K562 (cell line): ENCODE data around the gene ACP1. TPM values are rescaled to one million over a fixed set of nuclear protein-coding genes. Genes with fewer than 3 reads are reported as not detected.
A peak's percentile ranks its signal among the peaks of the same experiment; 100 is the strongest.

ENCODE experiments used
- ATAC-seq: fragments of 200-7000 bp; cut with Tn5 transposase; 3 replicates; pipeline ENCODE4 v1.9.1; 2020; ENCODE audit warnings: moderate library complexity
- BruUV-seq: library from RNA; stranded (reverse); fragments of 400-500 nt; replicated peaks from 2 replicates; lab custom pipeline; 2021; lab: Mats Ljungman, UMichigan
- CTCF ChIA-PET: fragments of 300-600 bp; formaldehyde crosslinking; extraction: SDS; loops from one replicate; lab custom pipeline; 2021; ENCODE audit warnings: low intra/inter-chr PET ratio; lab: Yijun Ruan, JAX
- POLR2A ChIA-PET: fragments of 300-600, 350-650 bp; sonication (Branson Sonifier 250); formaldehyde crosslinking; extraction: SDS; loops from one replicate; lab custom pipeline; 2021; ENCODE audit warnings: antibody characterized with exemption, inconsistent platforms; lab: Yijun Ruan, JAX
- DNase-seq, 4 experiments: peaks; one replicate each; pipeline versions ENCODE4 v3.0.0 to v3.0.0-alpha.2; 2011 to 2018; ENCODE audit warnings: low spot score in 3 of 4, mixed read lengths in 3 of 4; ENCODE audit errors: extremely low read depth in 1 of 4
- FAIRE-seq: peaks from 2 replicates; lab custom pipeline; 2011; peaks lifted over from hg19 to GRCh38; lab: Jason Lieb, UNC
- H2AFZ ChIP-seq: 2 replicates; pipeline ENCODE4 v1.6.0; 2011; ENCODE audit warnings: low read depth, low read length, control low read depth, inconsistent platforms
- H3K27ac ChIP-seq: fragments of 200-600 bp; 3 replicates; pipeline ENCODE4 v1.8.0; 2011; ENCODE audit warnings: low read depth, mild to moderate bottlenecking, control low read depth, inconsistent platforms, low read length, moderate library complexity, mixed read lengths; ENCODE audit errors: extremely low read depth
- H3K27me3 ChIP-seq, 2 experiments: fragments of 300-600 bp in 1 of 2; 2 replicates in 1 of 2; 3 replicates in 1 of 2; pipeline versions ENCODE4 v1.6.0 to v1.8.0; 2011; ENCODE audit warnings: inconsistent platforms in 2 of 2, low read length in 2 of 2, mild to moderate bottlenecking in 1 of 2, mixed read lengths in 1 of 2, moderate library complexity in 1 of 2; ENCODE audit not compliant: control insufficient read depth in 2 of 2, insufficient read depth in 2 of 2
- H3K36me3 ChIP-seq: fragments of 300-600 bp; 3 replicates; pipeline ENCODE4 v1.8.0; 2011; ENCODE audit warnings: mild to moderate bottlenecking, low read length, inconsistent platforms; ENCODE audit not compliant: control insufficient read depth, insufficient read depth
- H3K4me1 ChIP-seq, 2 experiments: fragments of 200-600 bp in 1 of 2; replicated peaks in 1 of 2; 2 replicates in 1 of 2; 3 replicates in 1 of 2; pipeline versions ENCODE4 v1.5.1 to v1.8.0; 2011; ENCODE audit warnings: inconsistent platforms in 2 of 2, low read length in 2 of 2, mild to moderate bottlenecking in 1 of 2, mixed read lengths in 1 of 2, moderate library complexity in 1 of 2; ENCODE audit not compliant: control insufficient read depth in 2 of 2, insufficient read depth in 2 of 2
- H3K4me2 ChIP-seq: 2 replicates; pipeline ENCODE4 v1.6.1; 2011; ENCODE audit warnings: low read length, control low read depth, inconsistent platforms, mixed read lengths; ENCODE audit not compliant: insufficient read depth
- H3K4me3 ChIP-seq: fragments of 200-600 bp; sonication (generic), shearing (Covaris generic); 2 replicates; pipeline ENCODE4 v1.5.1; 2016; ENCODE audit warnings: control low read depth, inconsistent platforms
- H3K79me2 ChIP-seq: fragments of 200-600 bp; 3 replicates; pipeline ENCODE4 v1.8.0; 2011; ENCODE audit warnings: low read length, inconsistent platforms; ENCODE audit not compliant: control insufficient read depth, insufficient read depth
- H3K9ac ChIP-seq, 2 experiments: 2 replicates each; pipeline versions ENCODE4 v1.6.0 to v1.6.1; 2011; ENCODE audit warnings: low read depth in 2 of 2, low read length in 2 of 2, control low read depth in 1 of 2, inconsistent platforms in 1 of 2, mild to moderate bottlenecking in 1 of 2, mixed read lengths in 1 of 2; ENCODE audit not compliant: insufficient read depth in 1 of 2
- H3K9me1 ChIP-seq: one replicate; pipeline ENCODE4 v1.6.0; 2011; ENCODE audit warnings: inconsistent platforms, mild to moderate bottlenecking, low read length, moderate library complexity; ENCODE audit not compliant: control insufficient read depth, insufficient read depth
- H3K9me3 ChIP-seq: replicated peaks from 2 replicates; pipeline ENCODE4 v1.5.1; 2011; ENCODE audit warnings: low read depth, low read length, inconsistent platforms; ENCODE audit not compliant: control insufficient read depth, insufficient read depth
- H4K20me1 ChIP-seq: replicated peaks from 2 replicates; pipeline ENCODE4 v1.6.1; 2011; ENCODE audit warnings: low read length, inconsistent platforms, mixed read lengths; ENCODE audit not compliant: control insufficient read depth, insufficient read depth
- CBX3 ChIP-seq, 2 experiments: IDR thresholded peaks; 1 replicate in 1 of 2; 2 replicates in 1 of 2; pipeline ENCODE4 v1.6.1; 2012; ENCODE audit warnings: inconsistent platforms in 2 of 2, low read length in 2 of 2, borderline replicate concordance in 1 of 2, control low read depth in 1 of 2
- CEBPB ChIP-seq: fragments of 450-650 bp; IDR thresholded peaks from 2 replicates; pipeline ENCODE4 v1.6.1; 2016; ENCODE audit warnings: missing genetic modification characterization, missing compliant biosample characterization
- CREBBP ChIP-seq: IDR thresholded peaks from one replicate; pipeline ENCODE4 v1.6.1; 2012; ENCODE audit warnings: low read depth, mild to moderate bottlenecking, control low read depth, inconsistent platforms, low read length
- FOXJ3 ChIP-seq: sonication (generic); formaldehyde crosslinking; IDR thresholded peaks from 2 replicates; pipeline ENCODE4 v1.4.0; 2020; ENCODE audit warnings: mild to moderate bottlenecking, missing genetic modification reagents
- FOXO4 ChIP-seq: fragments of 450-650 bp; formaldehyde crosslinking; IDR thresholded peaks from 2 replicates; pipeline ENCODE4 v1.4.0; 2020; ENCODE audit warnings: mild to moderate bottlenecking, moderate library complexity
- FUS ChIP-seq: fragments of 200-400 bp; formaldehyde crosslinking; optimal IDR thresholded peaks from 2 replicates; pipeline ENCODE3; 2017; ENCODE audit warnings: low read depth, low read length
- NR4A1 ChIP-seq, 2 experiments: fragments of 250-450 bp in 1 of 2; fragments of 450-650 bp in 1 of 2; sonication (Bioruptor Pico) in 1 of 2; IDR thresholded peaks; 2 replicates each; pipeline versions ENCODE4 v1.4.0 to v1.6.1; 2016 to 2020; ENCODE audit warnings: mild to moderate bottlenecking in 2 of 2, missing compliant biosample characterization in 1 of 2, missing genetic modification characterization in 1 of 2, moderate library complexity in 1 of 2
- PCBP1 ChIP-seq: fragments of 200-400 bp; formaldehyde crosslinking; IDR thresholded peaks from 2 replicates; pipeline ENCODE4 v1.6.1; 2018; ENCODE audit warnings: mild to moderate bottlenecking, low read depth, low read length; ENCODE audit not compliant: poor library complexity, severe bottlenecking
- POU5F1 ChIP-seq: fragments of 150-350 bp; IDR thresholded peaks from 2 replicates; pipeline ENCODE4 v1.6.1; 2014; ENCODE audit warnings: borderline replicate concordance, low read length, low read depth, mild to moderate bottlenecking; ENCODE audit not compliant: partially characterized antibody
- SNIP1 ChIP-seq: fragments of 450-650 bp; IDR thresholded peaks from 2 replicates; pipeline ENCODE4 v1.7.1; 2017; ENCODE audit warnings: low read depth, mild to moderate bottlenecking
- SPI1 ChIP-seq: IDR thresholded peaks from 2 replicates; pipeline ENCODE4 v1.6.1; 2011; ENCODE audit warnings: low read depth, low read length, control low read depth, borderline replicate concordance
- TCFL5 ChIP-seq: fragments of 250-450 bp; sonication (Bioruptor Pico); conservative IDR thresholded peaks from 2 replicates; pipeline ENCODE4 v1.6.1; 2021; ENCODE audit warnings: mild to moderate bottlenecking, moderate library complexity, matching md5 sums
- TSC22D4 ChIP-seq: fragments of 450-650 bp; IDR thresholded peaks from 2 replicates; pipeline ENCODE4 v1.6.1; 2016; ENCODE audit warnings: missing genetic modification characterization, missing biosample characterization, control low read depth
- ZNF184 ChIP-seq: sonication (generic); formaldehyde crosslinking; IDR thresholded peaks from 2 replicates; pipeline ENCODE4 v1.5.0; 2020; ENCODE audit warnings: missing genetic modification reagents
- ZNF766 ChIP-seq: fragments of 200-800 bp; sonication (Bioruptor generic); conservative IDR thresholded peaks from 2 replicates; pipeline ENCODE4 v1.6.1; 2016; ENCODE audit warnings: missing genetic modification characterization, missing compliant biosample characterization
- WGBS: fragments of 100-300 bp; shearing (Covaris generic); methylation state at CpG from one replicate; pipeline ENCODE4 v1.1.6; 2016; ENCODE audit warnings: low coverage, mixed read lengths; ENCODE audit not compliant: insufficient coverage; ENCODE audit errors: missing lambda C conversion rate; 5-methylcytosine and 5-hydroxymethylcytosine counted together
- in situ Hi-C: fragments of 300-500 bp; cut with MboI; formaldehyde crosslinking; loops from 4 replicates; pipeline ENCODE4 v1.15.0; 2018; ENCODE audit warnings: inconsistent platforms, mixed read lengths
- intact Hi-C: fragments of 100-400 bp; cut with micrococcal nuclease; formaldehyde crosslinking; loops from 2 replicates; pipeline ENCODE4 v1.14.2; 2022
- polyA plus RNA-seq, 8 experiments: library from polyadenylated mRNA; depleted of rRNA in 4 of 8; stranded (reverse) in 5 of 8; unstranded in 3 of 8; fragments of >200 nt; fragmentation: Nextera tagmentation in 2 of 8; fragmentation: Illumina TruSeq in 1 of 8; extraction: Ambion mirVana in 2 of 8; extraction: Trizol in 1 of 8; gene quantifications; 2 replicates each; pipeline versions ENCODE4 v1.2.1 to v1.2.3, GENCODE V29; 2011 to 2014; ENCODE audit warnings: inconsistent platforms in 1 of 8, missing spikeins in 1 of 8
- total RNA-seq, 7 experiments: library from RNA; depleted of rRNA in 6 of 7; stranded (reverse); fragments of >200 nt in 6 of 7; fragmentation: Illumina TruSeq in 2 of 7; extraction: Trizol in 2 of 7; gene quantifications; 2 replicates each; pipeline versions ENCODE4 v1.2.1 to v1.2.3, GENCODE V29; 2011 to 2021; ENCODE audit warnings: low replicate concordance in 1 of 7

ACP1 gene
- total and polyA plus RNA-seq, 9 of the 15 experiments (the other 6 are each of a cell fraction or from before 2014, with no cell fraction given), result 139 to 493 (median 189) TPM

GRCh38 chr2:269356-270030, 4.7 kb downstream of the ACP1 start:
- ChIA-PET CTCF (no interaction called here), POLR2A (interaction anchor here (0.5 kb wide), 1 partner anchor 12 kb away, joined by 3 read pairs; no protein-coding TSS in a partner anchor)

GRCh38 chr2:270861-271260, 6.1 kb downstream of the ACP1 start:
- H3K79me2 ChIP-seq, result peaks cover 99% of the 10 kb centered on the region
- H3K9me1 ChIP-seq, result peaks cover 8% of the 10 kb centered on the region
- H3K27me3 ChIP-seq, result no peaks in the 10 kb centered on the region
- no peak overlapping the region for H3K27ac ChIP-seq
- H3K9ac ChIP-seq, result no peak overlapping the region
- peaks cover 0 to 27% of the 10 kb centered on the region in 2 experiments; a peak in 2 of 5 replicates for H3K4me1 ChIP-seq
- FAIRE-seq, result no peak
- BruUV-seq, result no TSS peak
- ATAC-seq, result no peak
- 98% methylated on average over 4 of the region's 4 CpGs for WGBS
- DNase-seq, result no peak
- no peak overlapping the region for H3K4me2 ChIP-seq
- H3K36me3 ChIP-seq, result peaks cover 90% of the 10 kb centered on the region
- no peak overlapping the region for H3K4me3 ChIP-seq
- ChIA-PET POLR2A (no interaction called here), CTCF (no interaction called here)
- H3K9me3 ChIP-seq, result no peaks in the 10 kb centered on the region
- intact Hi-C loops, result no loop called here
- peaks cover 47% of the 10 kb centered on the region for H4K20me1 ChIP-seq
- in situ Hi-C loops, result no loop called here
- no peak overlapping the region for H2AFZ ChIP-seq
- no peak for TF ChIP-seq FOXJ3 (CRISPR knock-in tag)
- TF ChIP-seq ZNF766, result no peak
- TF ChIP-seq ZNF184 (CRISPR knock-in tag), result no peak
- TF ChIP-seq POU5F1, result no peak
- TF ChIP-seq FUS, result no peak
- TF ChIP-seq CEBPB, result no peak
- no peak for TF ChIP-seq CBX3 (IDR thresholded peaks at IDR 0.05; ENCODE audit: borderline replicate concordance in 1 of 2, low read length in 2 of 2)
- no peak for TF ChIP-seq TSC22D4 (tag)
- TF ChIP-seq CREBBP, result no peak
- TF ChIP-seq TCFL5 (CRISPR knock-in tag), result no peak
- TF ChIP-seq PCBP1, result no peak
- no peak for TF ChIP-seq NR4A1 (CRISPR knock-in tag; IDR thresholded peaks at IDR 0.05)
- TF ChIP-seq NR4A1 (tag; IDR thresholded peaks at IDR 0.05), result no peak
- TF ChIP-seq FOXO4, result no peak

More at GRCh38 chr2:269356-270030, 4.7 kb downstream of the ACP1 start:
- WGBS, result 44% methylated on average over 4 of the region's 4 CpGs
- no peak for DNase-seq
- TF ChIP-seq SNIP1, result no peak
- peak; percentile 89 for TF ChIP-seq SPI1
- TF ChIP-seq, all 486 proteins: peak for 1
- Histone ChIP-seq H2AFZ (no peak overlapping the region), H3K36me3 (peaks cover 77% of the 10 kb centered on the region), H3K4me3 (no peak overlapping the region), H3K9ac (no peak overlapping the region), H3K4me2 (no peak overlapping the region), H3K79me2 (peaks cover 100% of the 10 kb centered on the region), H3K27me3 (no peaks in the 10 kb centered on the region; a peak in 1 of 5 replicates), H4K20me1 (peaks cover 41% of the 10 kb centered on the region), H3K4me1 (peaks cover 0 to 27% of the 10 kb centered on the region in 2 experiments; a peak in 3 of 5 replicates), H3K9me3 (no peaks in the 10 kb centered on the region), H3K9me1 (peaks cover 8% of the 10 kb centered on the region), H3K27ac (no peak overlapping the region)
- intact Hi-C loops (no loop called here), in situ Hi-C loops (no loop called here)
- no TSS peak for BruUV-seq
- no peak for FAIRE-seq
- no peak for ATAC-seq
